Fibroblast of pulmonary artery (primary cell): ENCODE measurements around the gene LRRC27.

Source experiments
- DNase-seq: peaks from one replicate; pipeline ENCODE4 v3.0.0-alpha.2; 2010; ENCODE audit warnings: low read depth
- H3K4me3 ChIP-seq: replicated peaks from 2 replicates; pipeline ENCODE4 v1.5.1; 2011; ENCODE audit warnings: low read depth, mild to moderate bottlenecking, control low read depth, low read length, moderate library complexity
- TF ChIP-seq, protein P1 (sequence below): IDR thresholded peaks from 2 replicates; pipeline ENCODE4 v1.5.1; 2011; ENCODE audit warnings: mild to moderate bottlenecking, control low read depth, low read length, inconsistent platforms; ENCODE audit errors: missing control alignments

Gene LRRC27

DNA sequence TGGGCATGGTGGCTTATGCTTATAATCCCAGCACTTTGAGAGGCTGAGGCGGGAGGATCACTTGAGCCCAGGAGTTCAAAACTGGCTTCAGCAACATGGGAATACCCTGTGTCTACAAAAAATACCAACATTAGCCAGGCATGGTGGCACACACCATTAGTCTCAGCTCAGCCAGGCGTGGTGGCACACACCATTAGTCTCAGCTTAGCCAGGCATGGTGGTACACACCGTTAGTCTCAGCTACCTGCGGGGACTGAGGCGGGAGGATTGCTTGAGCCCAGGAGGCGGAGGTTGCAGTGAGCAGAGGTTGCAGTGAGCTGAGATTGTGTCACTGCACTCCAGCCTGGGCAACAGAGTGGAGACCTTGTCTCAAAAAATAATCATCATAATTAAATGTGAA, 9.0 kb downstream of the LRRC27 start:
- DNase-seq = no peak
- H3K4me3 ChIP-seq = no peak overlapping the region
- TF ChIP-seq, protein P1, sequence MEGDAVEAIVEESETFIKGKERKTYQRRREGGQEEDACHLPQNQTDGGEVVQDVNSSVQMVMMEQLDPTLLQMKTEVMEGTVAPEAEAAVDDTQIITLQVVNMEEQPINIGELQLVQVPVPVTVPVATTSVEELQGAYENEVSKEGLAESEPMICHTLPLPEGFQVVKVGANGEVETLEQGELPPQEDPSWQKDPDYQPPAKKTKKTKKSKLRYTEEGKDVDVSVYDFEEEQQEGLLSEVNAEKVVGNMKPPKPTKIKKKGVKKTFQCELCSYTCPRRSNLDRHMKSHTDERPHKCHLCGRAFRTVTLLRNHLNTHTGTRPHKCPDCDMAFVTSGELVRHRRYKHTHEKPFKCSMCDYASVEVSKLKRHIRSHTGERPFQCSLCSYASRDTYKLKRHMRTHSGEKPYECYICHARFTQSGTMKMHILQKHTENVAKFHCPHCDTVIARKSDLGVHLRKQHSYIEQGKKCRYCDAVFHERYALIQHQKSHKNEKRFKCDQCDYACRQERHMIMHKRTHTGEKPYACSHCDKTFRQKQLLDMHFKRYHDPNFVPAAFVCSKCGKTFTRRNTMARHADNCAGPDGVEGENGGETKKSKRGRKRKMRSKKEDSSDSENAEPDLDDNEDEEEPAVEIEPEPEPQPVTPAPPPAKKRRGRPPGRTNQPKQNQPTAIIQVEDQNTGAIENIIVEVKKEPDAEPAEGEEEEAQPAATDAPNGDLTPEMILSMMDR = no peak

DNA sequence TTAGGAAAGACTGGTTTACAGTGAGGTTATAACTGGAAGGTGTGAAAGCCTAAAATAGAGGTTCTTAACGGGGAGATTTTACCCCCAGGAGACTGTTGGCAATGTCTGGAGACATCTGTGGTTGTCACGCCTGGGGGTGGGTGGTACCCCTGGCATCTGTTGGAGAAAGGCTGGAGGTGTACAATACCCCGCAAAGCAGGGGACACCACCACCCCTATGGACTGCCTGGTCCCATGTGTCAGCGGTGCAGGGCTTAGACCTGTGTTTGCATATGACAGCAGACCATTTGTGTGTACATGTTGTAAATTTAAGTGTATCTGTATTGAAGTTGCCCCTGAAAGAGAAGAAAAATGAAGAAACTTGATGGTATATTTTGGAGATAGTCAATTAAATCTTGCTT, 9.8 kb downstream of the LRRC27 start:
- no peak for DNase-seq
- TF ChIP-seq, protein P1 = no peak
- H3K4me3 ChIP-seq = no peak overlapping the region

DNA sequence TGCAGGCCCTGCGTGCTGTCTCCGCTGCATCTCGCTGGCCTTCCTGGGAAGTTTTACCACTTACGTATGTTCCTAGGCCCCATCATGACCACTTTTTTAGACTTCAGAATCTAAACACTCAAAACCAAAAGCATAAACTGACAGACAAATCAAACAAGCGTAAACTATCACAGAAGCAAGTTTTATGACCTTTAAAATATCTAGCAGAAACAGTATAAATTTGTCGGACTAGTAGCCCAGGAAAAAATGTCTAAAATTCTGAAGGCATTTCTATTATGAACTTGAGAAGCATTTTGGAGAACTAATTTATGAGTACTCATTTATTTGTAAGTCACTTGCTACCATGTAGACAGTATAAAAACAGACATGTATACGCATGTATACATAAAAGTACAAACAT, 10.6 kb downstream of the LRRC27 start:
- TF ChIP-seq, protein P1 = no peak
- no peak overlapping the region for H3K4me3 ChIP-seq
- DNase-seq = no peak

DNA sequence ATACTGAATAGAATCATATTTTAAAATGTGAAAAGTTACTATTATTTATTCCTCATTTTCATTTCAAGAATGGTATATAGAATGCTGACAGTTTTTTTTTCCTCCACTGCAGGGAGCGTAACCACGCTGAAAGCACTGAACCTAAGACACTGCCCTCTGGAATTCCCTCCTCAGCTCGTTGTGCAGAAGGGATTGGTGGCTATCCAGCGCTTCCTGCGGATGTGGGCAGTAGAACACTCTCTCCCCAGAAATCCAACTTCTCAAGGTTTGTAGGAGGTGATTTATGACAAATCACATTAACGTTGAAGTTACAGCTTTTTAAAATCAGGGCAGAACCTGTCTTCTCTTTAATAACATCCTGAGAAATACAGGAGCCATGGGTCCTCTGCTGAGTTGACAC, 12.4 kb downstream of the LRRC27 start:
- TF ChIP-seq, protein P1 = no peak
- H3K4me3 ChIP-seq = no peak overlapping the region
- DNase-seq = no peak

DNA sequence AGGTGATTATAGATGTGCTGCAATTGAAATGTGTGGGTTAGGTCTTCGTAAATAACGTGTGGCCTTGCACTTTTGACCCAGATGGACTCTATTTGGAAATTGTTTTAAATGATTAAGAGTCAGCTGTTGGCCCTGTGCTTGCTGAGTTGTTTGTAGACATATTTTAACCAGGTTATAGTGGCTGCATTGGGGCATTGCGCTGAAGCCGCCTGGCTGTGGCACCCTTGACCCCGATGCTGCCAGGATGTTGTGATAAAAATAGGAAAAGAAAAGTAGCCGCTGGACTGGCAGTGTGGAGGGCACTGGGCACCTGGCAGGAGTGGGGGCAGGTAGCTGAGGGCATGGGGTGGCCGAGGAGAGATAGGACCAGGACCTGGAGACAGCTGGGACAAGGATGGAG, 13.4 kb downstream of the LRRC27 start:
- TF ChIP-seq, protein P1 = no peak
- H3K4me3 ChIP-seq = no peak overlapping the region
- DNase-seq = no peak

DNA sequence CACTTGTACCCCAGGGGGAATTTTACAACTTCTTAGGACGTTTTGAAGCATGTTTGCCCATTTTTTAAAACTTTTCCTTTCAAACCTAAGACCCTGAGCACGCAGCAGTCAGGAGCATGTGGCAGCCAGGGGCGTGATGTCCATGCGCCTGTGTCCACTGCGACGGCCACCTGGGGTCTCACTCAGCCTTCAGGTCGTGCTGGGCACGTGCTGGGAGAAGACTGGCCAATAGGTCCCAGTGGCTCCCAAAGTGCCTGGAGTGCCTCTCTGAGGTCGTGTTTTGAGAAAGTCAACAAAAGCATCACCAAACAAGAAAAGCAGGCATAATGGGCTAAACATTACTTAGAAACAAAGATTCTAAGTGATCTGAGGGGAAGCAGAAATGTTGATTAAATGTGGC, 14.8 kb downstream of the LRRC27 start:
- TF ChIP-seq, protein P1 = no peak
- H3K4me3 ChIP-seq = no peak overlapping the region
- DNase-seq = no peak

DNA sequence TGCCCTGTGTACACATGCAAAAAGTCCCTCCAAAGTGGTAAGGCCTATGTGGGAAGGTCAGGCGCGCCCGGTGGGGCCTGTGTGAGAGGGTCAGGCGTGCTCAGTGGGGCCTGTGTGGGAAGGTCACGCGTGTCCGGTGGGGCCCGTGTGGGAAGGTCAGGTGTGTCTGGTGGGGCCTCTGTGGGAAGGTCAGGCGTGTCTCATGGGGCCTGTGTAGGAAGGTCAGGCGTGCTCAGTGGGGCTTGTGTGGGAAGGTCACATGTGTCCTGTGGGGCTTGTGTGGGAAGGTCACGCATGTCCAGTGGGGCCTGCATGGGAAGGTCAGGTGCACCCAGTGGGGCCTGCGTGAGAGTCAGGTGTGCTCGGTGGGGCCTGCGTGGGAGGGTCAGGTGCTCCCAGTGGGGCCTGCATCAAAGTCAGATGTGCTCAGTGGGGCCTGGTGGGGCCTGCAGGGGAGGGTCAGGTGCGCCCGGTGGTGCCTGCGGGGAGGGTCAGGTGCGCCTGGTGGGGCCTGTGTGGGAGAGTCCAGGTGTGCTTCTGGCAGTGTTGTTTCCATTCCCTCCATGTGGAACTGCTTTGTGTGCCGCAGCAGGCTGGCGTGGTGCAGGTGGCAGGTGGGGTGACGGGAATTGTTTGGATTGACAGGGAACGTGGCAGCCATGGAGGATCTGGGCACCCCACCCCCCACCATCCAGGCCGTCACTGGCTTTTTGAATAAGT, 15.4 kb downstream of the LRRC27 start:
- DNase-seq = no peak
- TF ChIP-seq, protein P1 = no peak
- H3K4me3 ChIP-seq = no peak overlapping the region
